Glutamatergic neuron (in vitro differentiated cells): Measurements from ENCODE around the gene TPPP3. TPM values are rescaled to one million over a fixed set of nuclear protein-coding genes. Genes with fewer than 3 reads are reported as not detected.

Experiments used
- DNase-seq: peaks from one replicate; pipeline ENCODE4 v3.0.0; 2022
- H3K27ac Mint-ChIP-seq: one replicate; pipeline ENCODE4 v1.8.0; 2020; ENCODE audit warnings: mild to moderate bottlenecking, mixed read lengths, inconsistent platforms; ENCODE audit not compliant: unreplicated experiment
- H3K27me3 Mint-ChIP-seq: one replicate; pipeline ENCODE4 v1.8.0; 2020; ENCODE audit warnings: mild to moderate bottlenecking, moderate library complexity, mixed read lengths, inconsistent platforms; ENCODE audit not compliant: unreplicated experiment
- H3K36me3 Mint-ChIP-seq: one replicate; pipeline ENCODE4 v1.8.0; 2020; ENCODE audit warnings: mild to moderate bottlenecking, mixed read lengths, inconsistent platforms; ENCODE audit not compliant: unreplicated experiment
- H3K4me1 Mint-ChIP-seq: one replicate; pipeline ENCODE4 v1.8.0; 2020; ENCODE audit warnings: mild to moderate bottlenecking, low read depth, mixed read lengths, inconsistent platforms; ENCODE audit not compliant: unreplicated experiment
- H3K4me3 Mint-ChIP-seq: one replicate; pipeline ENCODE4 v1.8.0; 2020; ENCODE audit warnings: mild to moderate bottlenecking, mixed read lengths, inconsistent platforms; ENCODE audit not compliant: unreplicated experiment
- H3K9me3 Mint-ChIP-seq: one replicate; pipeline ENCODE4 v1.8.0; 2020; ENCODE audit warnings: mild to moderate bottlenecking, moderate library complexity, mixed read lengths, inconsistent platforms; ENCODE audit not compliant: unreplicated experiment
- total RNA-seq: library from RNA; stranded (reverse); fragmentation: NEBNext Ultra II Directional; extraction: Animal tissue kit (Norgen Biotek cat#: 25700); gene quantifications from one replicate; pipeline ENCODE4 v1.2.1, GENCODE V29; 2021; ENCODE audit not compliant: unreplicated experiment
- TF ChIP-seq, protein P1 (sequence below): fragments of 200-600 bp; sonication (generic); IDR thresholded peaks from one replicate; pipeline ENCODE4 v1.5.0; 2021; ENCODE audit not compliant: partially characterized antibody, unreplicated experiment

Gene TPPP3
- total RNA-seq, 1 donor from 2014 or later = 21.7 TPM

DNA sequence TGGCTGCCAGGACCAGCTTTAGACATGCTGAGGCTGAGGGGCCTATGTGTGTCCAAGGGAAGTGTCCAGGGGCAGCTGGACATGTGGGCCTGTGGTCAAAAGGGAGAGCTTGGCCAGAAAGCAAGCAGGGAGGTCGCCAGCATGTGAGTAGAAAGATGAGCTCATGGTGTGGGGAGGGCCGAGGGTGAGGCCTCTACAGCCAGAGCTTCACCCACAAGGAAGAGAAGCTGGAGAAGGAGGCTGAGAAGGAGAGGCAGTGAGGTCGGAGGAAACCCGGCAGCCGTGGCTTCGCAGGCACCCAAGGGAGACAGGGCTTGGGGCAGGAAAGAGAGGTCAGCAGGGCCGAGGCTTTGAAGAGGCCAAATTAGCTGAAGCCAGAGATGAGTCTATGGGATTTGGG, 33.7 kb upstream of the TPPP3 start:
- TF ChIP-seq, protein P1, sequence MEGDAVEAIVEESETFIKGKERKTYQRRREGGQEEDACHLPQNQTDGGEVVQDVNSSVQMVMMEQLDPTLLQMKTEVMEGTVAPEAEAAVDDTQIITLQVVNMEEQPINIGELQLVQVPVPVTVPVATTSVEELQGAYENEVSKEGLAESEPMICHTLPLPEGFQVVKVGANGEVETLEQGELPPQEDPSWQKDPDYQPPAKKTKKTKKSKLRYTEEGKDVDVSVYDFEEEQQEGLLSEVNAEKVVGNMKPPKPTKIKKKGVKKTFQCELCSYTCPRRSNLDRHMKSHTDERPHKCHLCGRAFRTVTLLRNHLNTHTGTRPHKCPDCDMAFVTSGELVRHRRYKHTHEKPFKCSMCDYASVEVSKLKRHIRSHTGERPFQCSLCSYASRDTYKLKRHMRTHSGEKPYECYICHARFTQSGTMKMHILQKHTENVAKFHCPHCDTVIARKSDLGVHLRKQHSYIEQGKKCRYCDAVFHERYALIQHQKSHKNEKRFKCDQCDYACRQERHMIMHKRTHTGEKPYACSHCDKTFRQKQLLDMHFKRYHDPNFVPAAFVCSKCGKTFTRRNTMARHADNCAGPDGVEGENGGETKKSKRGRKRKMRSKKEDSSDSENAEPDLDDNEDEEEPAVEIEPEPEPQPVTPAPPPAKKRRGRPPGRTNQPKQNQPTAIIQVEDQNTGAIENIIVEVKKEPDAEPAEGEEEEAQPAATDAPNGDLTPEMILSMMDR = no peak
- H3K9me3 Mint-ChIP-seq = peaks cover 11% of the 10 kb centered on the region
- H3K27me3 Mint-ChIP-seq = peaks cover 18% of the 10 kb centered on the region
- no peaks in the 10 kb centered on the region for H3K36me3 Mint-ChIP-seq
- no peak overlapping the region for H3K27ac Mint-ChIP-seq
- peaks cover 37% of the 10 kb centered on the region for H3K4me1 Mint-ChIP-seq
- no peak overlapping the region for H3K4me3 Mint-ChIP-seq
- no peak for DNase-seq

DNA sequence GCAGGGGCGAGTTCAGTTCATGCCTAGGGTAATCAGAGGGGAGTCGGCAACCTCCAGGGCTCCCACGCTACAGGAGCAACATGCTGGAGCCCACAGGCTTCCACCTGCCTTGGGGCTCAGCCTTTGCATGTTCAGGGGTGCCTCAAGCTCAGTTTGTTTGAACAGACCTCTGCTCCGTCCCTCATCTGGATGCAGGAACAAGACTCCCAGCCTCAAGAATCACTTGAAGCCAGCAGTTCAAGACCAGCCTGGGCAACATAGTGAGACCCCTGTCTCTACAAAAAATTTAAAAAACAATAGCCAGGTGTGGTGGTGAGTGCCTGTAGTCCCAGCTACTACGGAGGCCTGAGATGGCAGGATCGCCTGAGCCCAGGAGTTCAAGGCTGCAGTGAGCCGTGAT, 32.7 kb upstream of the TPPP3 start:
- Mint-ChIP-seq H3K36me3 (no peaks in the 10 kb centered on the region), H3K4me1 (peaks cover 35% of the 10 kb centered on the region), H3K9me3 (peaks cover 11% of the 10 kb centered on the region), H3K4me3 (no peak overlapping the region), H3K27ac (no peak overlapping the region), H3K27me3 (peaks cover 14% of the 10 kb centered on the region)
- TF ChIP-seq, protein P1 = no peak
- no peak for DNase-seq

DNA sequence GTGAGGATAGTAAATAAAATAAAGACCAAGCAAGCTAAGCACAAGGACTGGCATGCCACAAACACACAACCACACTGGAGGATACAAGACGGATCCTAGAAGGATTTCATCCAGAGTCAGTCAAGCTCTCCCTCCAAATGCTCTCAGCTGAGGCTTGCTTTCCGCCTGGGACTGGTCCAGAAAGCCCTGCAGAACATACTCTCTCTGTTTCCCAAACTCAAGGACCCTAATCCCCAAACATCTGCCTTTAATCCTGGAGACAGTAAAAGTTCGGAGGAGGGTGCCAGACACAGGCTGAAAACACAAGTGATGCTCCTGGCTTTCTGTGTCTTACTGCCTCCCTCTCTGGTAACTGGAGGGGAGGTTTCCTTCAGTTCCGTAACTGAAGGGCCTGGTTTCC, 32.3 kb upstream of the TPPP3 start:
- peaks cover 35% of the 10 kb centered on the region for H3K4me1 Mint-ChIP-seq

DNA sequence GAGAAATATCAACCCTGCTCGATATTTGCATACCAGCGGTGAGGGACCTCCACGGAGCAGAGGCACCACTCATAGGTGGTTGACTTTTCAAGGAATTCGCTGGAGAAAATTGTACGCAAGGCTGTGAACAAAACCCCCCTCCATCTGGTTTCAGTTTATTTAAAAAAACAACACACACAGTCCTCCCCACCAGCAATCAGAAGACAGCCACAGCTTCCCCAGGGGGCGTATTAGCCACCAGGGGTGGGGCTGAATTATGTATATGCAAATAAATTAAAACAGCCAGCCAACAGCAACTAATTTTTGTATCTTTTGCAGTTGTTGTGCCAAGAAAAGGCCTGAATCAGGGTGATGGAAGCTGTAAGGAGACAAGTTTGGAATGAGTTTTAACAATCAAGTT, 31.8 kb upstream of the TPPP3 start:
- TF ChIP-seq, protein P1 = no peak
- H3K4me3 Mint-ChIP-seq = peak overlapping the region; percentile 59
- peak overlapping the region; percentile 52 for H3K27ac Mint-ChIP-seq
- no peak for DNase-seq
- H3K27me3 Mint-ChIP-seq = peaks cover 12% of the 10 kb centered on the region
- peaks cover 35% of the 10 kb centered on the region for H3K4me1 Mint-ChIP-seq
- no peaks in the 10 kb centered on the region for H3K36me3 Mint-ChIP-seq
- H3K9me3 Mint-ChIP-seq = peaks cover 11% of the 10 kb centered on the region

More for the DNA sequence above, 32.3 kb upstream of the TPPP3 start:
- no peak for DNase-seq
- Mint-ChIP-seq H3K36me3 (no peaks in the 10 kb centered on the region), H3K9me3 (peaks cover 11% of the 10 kb centered on the region), H3K27me3 (peaks cover 14% of the 10 kb centered on the region), H3K27ac (no peak overlapping the region), H3K4me3 (peak overlapping the region; percentile 59)
- TF ChIP-seq, protein P1 = no peak

DNA sequence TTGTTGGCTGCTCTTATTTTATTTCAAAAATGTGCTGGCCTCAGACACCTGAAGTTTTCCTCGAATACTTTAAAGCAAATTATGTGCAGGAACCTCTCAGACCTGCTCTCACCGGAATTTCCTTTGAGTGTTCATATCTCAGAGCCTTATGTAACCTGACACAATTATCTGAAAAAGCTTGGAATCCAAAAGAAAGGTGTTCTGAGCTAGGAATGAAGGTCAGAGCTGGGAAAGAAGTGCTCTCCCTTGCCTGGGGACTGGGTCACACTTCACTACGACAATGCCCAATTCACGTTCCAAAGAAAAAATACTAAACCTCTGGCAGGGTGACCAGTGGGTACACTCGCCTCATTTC, 30.9 kb upstream of the TPPP3 start:
- H3K27ac Mint-ChIP-seq = peak overlapping the region; percentile 28
- H3K4me3 Mint-ChIP-seq = peak overlapping the region; percentile 53
- no peaks in the 10 kb centered on the region for H3K36me3 Mint-ChIP-seq
- no peak for DNase-seq
- H3K4me1 Mint-ChIP-seq = peaks cover 34% of the 10 kb centered on the region
- TF ChIP-seq, protein P1 = no peak
- H3K9me3 Mint-ChIP-seq = peaks cover 11% of the 10 kb centered on the region
- peaks cover 12% of the 10 kb centered on the region for H3K27me3 Mint-ChIP-seq
